CD4-positive, alpha-beta memory T cell (primary cell): Measurements from ENCODE around the gene CRADD. TPM values are rescaled to one million over a fixed set of nuclear protein-coding genes. Genes with fewer than 3 reads are reported as not detected.

Experiments
- CTCF ChIA-PET: fragments of 350-600 bp; sonication (Branson Sonifier 250); formaldehyde crosslinking; loops from one replicate; lab custom pipeline; 2021; ENCODE audit warnings: inconsistent platforms; ENCODE audit not compliant: partially characterized antibody; lab: Charles Lee
- POLR2A ChIA-PET: fragments of 350-600 bp; sonication (Branson Sonifier 250); formaldehyde crosslinking; loops from one replicate; lab custom pipeline; 2021; ENCODE audit not compliant: partially characterized antibody; lab: Charles Lee
- DNase-seq, 5 donors: peaks; one replicate each; pipeline versions ENCODE4 v3.0.0 to v3.0.0-alpha.2; 2020 to 2022; ENCODE audit warnings: mixed read lengths in 1 of 5
- H3K27ac ChIP-seq: one replicate; pipeline ENCODE4 v1.7.0; 2013; ENCODE audit warnings: low read depth, low read length
- H3K27me3 ChIP-seq: 2 replicates; pipeline ENCODE4 v1.7.0; 2013; ENCODE audit warnings: mild to moderate bottlenecking, low read length, moderate library complexity; ENCODE audit not compliant: insufficient read depth
- H3K36me3 ChIP-seq: 2 replicates; pipeline ENCODE4 v1.7.0; 2013; ENCODE audit warnings: mild to moderate bottlenecking, low read length, moderate library complexity; ENCODE audit not compliant: insufficient read depth
- H3K4me1 ChIP-seq: 2 replicates; pipeline ENCODE4 v1.7.0; 2013; ENCODE audit warnings: mild to moderate bottlenecking, low read length, moderate library complexity; ENCODE audit not compliant: insufficient read depth
- H3K4me3 ChIP-seq, 2 donors: one replicate each; pipeline ENCODE4 v1.7.0; 2013; ENCODE audit warnings: low read length in 2 of 2, mild to moderate bottlenecking in 1 of 2
- H3K9me3 ChIP-seq, 2 donors: one replicate each; pipeline ENCODE4 v1.7.0; 2013; ENCODE audit warnings: low read length in 2 of 2, control low read depth in 1 of 2; ENCODE audit not compliant: control insufficient read depth in 1 of 2
- H3K27ac Mint-ChIP-seq, 7 donors: one replicate each; pipeline ENCODE4 v1.8.0; 2020 to 2021; ENCODE audit warnings: mixed read lengths in 7 of 7, mild to moderate bottlenecking in 6 of 7, inconsistent platforms in 3 of 7, moderate library complexity in 3 of 7
- H3K27me3 Mint-ChIP-seq, 2 donors: one replicate each; pipeline ENCODE4 v1.8.0; 2020 to 2021; ENCODE audit warnings: mixed read lengths in 2 of 2
- H3K36me3 Mint-ChIP-seq, 2 donors: one replicate each; pipeline ENCODE4 v1.8.0; 2020 to 2021; ENCODE audit warnings: mixed read lengths in 2 of 2, inconsistent platforms in 1 of 2, mild to moderate bottlenecking in 1 of 2
- H3K4me1 Mint-ChIP-seq, 4 donors: one replicate each; pipeline ENCODE4 v1.8.0; 2020 to 2021; ENCODE audit warnings: mixed read lengths in 4 of 4, mild to moderate bottlenecking in 1 of 4
- H3K4me3 Mint-ChIP-seq, 8 donors: one replicate each; pipeline ENCODE4 v1.8.0; 2020 to 2021; ENCODE audit warnings: mixed read lengths in 8 of 8, mild to moderate bottlenecking in 7 of 8, moderate library complexity in 6 of 8, inconsistent platforms in 3 of 8
- H3K9me3 Mint-ChIP-seq, 8 donors: one replicate each; pipeline ENCODE4 v1.8.0; 2020 to 2021; ENCODE audit warnings: mixed read lengths in 8 of 8, mild to moderate bottlenecking in 5 of 8, inconsistent platforms in 3 of 8, moderate library complexity in 1 of 8
- intact Hi-C: fragments of 100-400 bp; cut with micrococcal nuclease; formaldehyde crosslinking; loops from one replicate; pipeline ENCODE4 v1.15.1; 2023
- polyA plus RNA-seq, 2 donors: library from polyadenylated mRNA; unstranded; fragments of 300-500 nt; fragmentation: Illumina TruSeq; gene quantifications; one replicate each; pipeline ENCODE4 v1.2.3, GENCODE V29; 2021
- total RNA-seq, 2 experiments: library from RNA; stranded (reverse); gene quantifications; one replicate each; pipeline ENCODE4 v1.2.3, GENCODE V29; 2021

Gene CRADD
- total and polyA plus RNA-seq, 4 experiments from 2014 or later: 13.3 to 18.3 (median 15.9) TPM

GRCh38 chr12:93823616-93824391 is 146.6 kb downstream of the CRADD start:
- POLR2A ChIA-PET: no interaction called here
- H3K9me3 ChIP-seq: no peaks in the 10 kb centered on the region
- no peaks in the 10 kb centered on the region for H3K27me3 Mint-ChIP-seq
- peaks cover 2 to 8% of the 10 kb centered on the region in 2 donors for H3K36me3 Mint-ChIP-seq
- no peak overlapping the region for H3K27ac Mint-ChIP-seq
- no peaks in the 10 kb centered on the region for H3K4me1 ChIP-seq
- peaks cover 0 to 4% (median 0%) of the 10 kb centered on the region in 4 donors for H3K4me1 Mint-ChIP-seq
- H3K9me3 Mint-ChIP-seq: peaks cover 0 to 3% (median 0%) of the 10 kb centered on the region in 8 donors
- H3K4me3 ChIP-seq: no peak overlapping the region
- H3K36me3 ChIP-seq: no peaks in the 10 kb centered on the region
- H3K27me3 ChIP-seq: no peaks in the 10 kb centered on the region
- CTCF ChIA-PET: no interaction called here
- intact Hi-C loops: no loop called here
- H3K27ac ChIP-seq: no peak overlapping the region
- no peak overlapping the region for H3K4me3 Mint-ChIP-seq
- DNase-seq: no peak

- H3K4me1 ChIP-seq: no peaks in the 10 kb centered on the region
- H3K4me3 ChIP-seq: no peak overlapping the region
- H3K9me3 ChIP-seq: no peaks in the 10 kb centered on the region
- H3K27me3 Mint-ChIP-seq: no peaks in the 10 kb centered on the region
- H3K27ac ChIP-seq: no peak overlapping the region
- intact Hi-C loops: no loop called here
- H3K36me3 ChIP-seq: no peaks in the 10 kb centered on the region
- POLR2A ChIA-PET: no interaction called here
- no peak for DNase-seq
- H3K4me3 Mint-ChIP-seq: no peak overlapping the region
- CTCF ChIA-PET: no interaction called here
- peaks cover 0 to 4% (median 0%) of the 10 kb centered on the region in 4 donors for H3K4me1 Mint-ChIP-seq
- H3K9me3 Mint-ChIP-seq: peaks cover 0 to 3% (median 0%) of the 10 kb centered on the region in 8 donors
- H3K36me3 Mint-ChIP-seq: peaks cover 2 to 4% of the 10 kb centered on the region in 2 donors
- H3K27ac Mint-ChIP-seq: no peak overlapping the region
- H3K27me3 ChIP-seq: no peaks in the 10 kb centered on the region
Measured at GRCh38 chr12:93824514-93825500, 147.6 kb downstream of the CRADD start.

- Histone ChIP-seq H3K4me3 (no peak overlapping the region), H3K36me3 (no peaks in the 10 kb centered on the region), H3K4me1 (no peaks in the 10 kb centered on the region), H3K27ac (no peak overlapping the region), H3K27me3 (no peaks in the 10 kb centered on the region), H3K9me3 (no peaks in the 10 kb centered on the region)
- H3K27ac Mint-ChIP-seq: no peak overlapping the region
- no peak overlapping the region for H3K4me3 Mint-ChIP-seq
- ChIA-PET CTCF (no interaction called here), POLR2A (no interaction called here)
- no peaks in the 10 kb centered on the region for H3K27me3 Mint-ChIP-seq
- peaks cover 0 to 3% (median 0%) of the 10 kb centered on the region in 8 donors for H3K9me3 Mint-ChIP-seq
- intact Hi-C loops: no loop called here
- no peak for DNase-seq
- no peaks in the 10 kb centered on the region for H3K36me3 Mint-ChIP-seq
- peaks cover 0 to 4% (median 0%) of the 10 kb centered on the region in 4 donors for H3K4me1 Mint-ChIP-seq
Measured at GRCh38 chr12:93825501-93825888, 148.3 kb downstream of the CRADD start.

- H3K27ac ChIP-seq: no peak overlapping the region
- ChIA-PET CTCF (interaction anchor here (0.8 kb wide), 1 partner anchor 275 kb away, joined by 3 read pairs; no protein-coding TSS in a partner anchor), POLR2A (no interaction called here)
- no peaks in the 10 kb centered on the region for H3K4me1 ChIP-seq
- Mint-ChIP-seq H3K27me3 (no peaks in the 10 kb centered on the region), H3K9me3 (peaks cover 0 to 3% (median 0%) of the 10 kb centered on the region in 8 donors), H3K4me1 (peaks cover 0 to 4% (median 0%) of the 10 kb centered on the region in 4 donors), H3K36me3 (no peaks in the 10 kb centered on the region), H3K4me3 (no peak overlapping the region), H3K27ac (no peak overlapping the region)
- H3K27me3 ChIP-seq: no peaks in the 10 kb centered on the region
- intact Hi-C loops: no loop called here
- H3K4me3 ChIP-seq: no peak overlapping the region
- no peaks in the 10 kb centered on the region for H3K9me3 ChIP-seq
- DNase-seq: no peak
- H3K36me3 ChIP-seq: no peaks in the 10 kb centered on the region
Measured at GRCh38 chr12:93825931-93826555, 148.9 kb downstream of the CRADD start.

GRCh38 chr12:93827179-93827578 is 150.0 kb downstream of the CRADD start:
- H3K27ac ChIP-seq: no peak overlapping the region
- H3K36me3 Mint-ChIP-seq: no peaks in the 10 kb centered on the region
- no peak overlapping the region for H3K4me3 ChIP-seq
- H3K27ac Mint-ChIP-seq: no peak overlapping the region
- H3K4me3 Mint-ChIP-seq: no peak overlapping the region
- no peaks in the 10 kb centered on the region for H3K9me3 Mint-ChIP-seq
- H3K4me1 ChIP-seq: no peaks in the 10 kb centered on the region
- H3K4me1 Mint-ChIP-seq: peaks cover 0 to 4% (median 0%) of the 10 kb centered on the region in 4 donors
- intact Hi-C loops: no loop called here
- H3K27me3 Mint-ChIP-seq: no peaks in the 10 kb centered on the region
- no peaks in the 10 kb centered on the region for H3K27me3 ChIP-seq
- CTCF ChIA-PET: no interaction called here
- POLR2A ChIA-PET: no interaction called here
- DNase-seq: no peak
- H3K9me3 ChIP-seq: no peaks in the 10 kb centered on the region
- H3K36me3 ChIP-seq: no peaks in the 10 kb centered on the region

GRCh38 chr12:93827669-93828068 is 150.5 kb downstream of the CRADD start:
- CTCF ChIA-PET: no interaction called here
- no peaks in the 10 kb centered on the region for H3K36me3 ChIP-seq
- H3K27me3 ChIP-seq: no peaks in the 10 kb centered on the region
- no peaks in the 10 kb centered on the region for H3K9me3 ChIP-seq
- no peaks in the 10 kb centered on the region for H3K9me3 Mint-ChIP-seq
- H3K4me3 ChIP-seq: no peak overlapping the region
- intact Hi-C loops: no loop called here
- no peak overlapping the region for H3K27ac Mint-ChIP-seq
- H3K4me1 ChIP-seq: no peaks in the 10 kb centered on the region
- POLR2A ChIA-PET: no interaction called here
- peaks cover 0 to 4% (median 0%) of the 10 kb centered on the region in 4 donors for H3K4me1 Mint-ChIP-seq
- H3K4me3 Mint-ChIP-seq: no peak overlapping the region
- no peaks in the 10 kb centered on the region for H3K36me3 Mint-ChIP-seq
- H3K27ac ChIP-seq: no peak overlapping the region
- no peak for DNase-seq
- H3K27me3 Mint-ChIP-seq: no peaks in the 10 kb centered on the region

- intact Hi-C loops: no loop called here
- POLR2A ChIA-PET: no interaction called here
Measured at GRCh38 chr12:93829016-93829415, 151.8 kb downstream of the CRADD start.

More at GRCh38 chr12:93829016-93829415, 151.8 kb downstream of the CRADD start:
- H3K36me3 Mint-ChIP-seq: no peaks in the 10 kb centered on the region
- no peaks in the 10 kb centered on the region for H3K36me3 ChIP-seq
- no peak overlapping the region for H3K27ac ChIP-seq
- peaks cover 0 to 4% (median 0%) of the 10 kb centered on the region in 4 donors for H3K4me1 Mint-ChIP-seq
- CTCF ChIA-PET: interaction anchor here (1.2 kb wide), 2 partner anchors 10 to 26 kb away, joined by 3 read pairs; no protein-coding TSS in a partner anchor
- no peaks in the 10 kb centered on the region for H3K27me3 ChIP-seq
- no peaks in the 10 kb centered on the region for H3K9me3 ChIP-seq
- H3K4me1 ChIP-seq: no peaks in the 10 kb centered on the region
- H3K27ac Mint-ChIP-seq: peak overlapping the region in 1 of 7 donors; percentile 26
- H3K9me3 Mint-ChIP-seq: no peaks in the 10 kb centered on the region
- H3K4me3 Mint-ChIP-seq: no peak overlapping the region
- H3K27me3 Mint-ChIP-seq: no peaks in the 10 kb centered on the region
- no peak overlapping the region for H3K4me3 ChIP-seq
- no peak for DNase-seq
